IPS-11a (cell line): ENCODE data around the gene B3GNT2.
"Not testable (repeated sequence)": the region's sequence is repeated elsewhere in the genome, so short reads cannot be mapped to it uniquely, and the experiment has no call there.

Source experiments
- H3K4me3 ChIP-seq: one replicate; pipeline ENCODE4 v1.5.1; 2013; ENCODE audit warnings: low read depth, low read length, control low read depth

Gene B3GNT2

DNA sequence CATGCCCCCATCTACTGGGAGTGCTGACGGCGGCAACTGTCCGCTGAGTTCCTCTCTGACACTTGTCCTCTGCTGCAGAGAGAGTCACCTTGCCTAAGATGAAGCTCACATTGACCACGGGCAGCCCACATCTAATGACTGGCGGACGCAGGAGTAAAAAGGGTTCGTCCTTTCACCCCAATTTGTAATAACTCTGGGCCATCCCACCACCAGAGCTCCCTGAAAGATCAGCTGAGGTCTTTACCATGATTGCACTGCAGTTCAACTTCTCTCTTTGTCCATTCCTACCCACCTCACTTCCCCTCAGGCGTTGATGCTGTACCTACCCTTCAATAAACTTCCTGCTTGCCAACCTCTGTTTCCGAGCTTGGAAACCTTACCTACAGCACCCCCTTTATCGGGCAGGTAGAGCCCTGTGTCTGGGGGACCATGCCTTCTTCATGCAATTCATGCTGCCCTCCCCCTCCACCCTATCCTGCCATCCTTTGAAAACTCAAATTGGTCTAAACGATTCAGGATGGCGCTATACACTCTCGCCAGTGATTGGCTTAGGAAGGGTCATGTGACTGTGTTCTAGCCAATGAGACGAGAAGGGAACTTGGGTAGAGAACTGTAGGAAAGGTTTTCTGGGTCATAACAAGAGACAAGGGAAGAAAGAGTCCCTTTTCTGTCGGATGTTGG lies 10.3 kb upstream of the B3GNT2 start:
- H3K4me3 ChIP-seq, result no peak overlapping the region

DNA sequence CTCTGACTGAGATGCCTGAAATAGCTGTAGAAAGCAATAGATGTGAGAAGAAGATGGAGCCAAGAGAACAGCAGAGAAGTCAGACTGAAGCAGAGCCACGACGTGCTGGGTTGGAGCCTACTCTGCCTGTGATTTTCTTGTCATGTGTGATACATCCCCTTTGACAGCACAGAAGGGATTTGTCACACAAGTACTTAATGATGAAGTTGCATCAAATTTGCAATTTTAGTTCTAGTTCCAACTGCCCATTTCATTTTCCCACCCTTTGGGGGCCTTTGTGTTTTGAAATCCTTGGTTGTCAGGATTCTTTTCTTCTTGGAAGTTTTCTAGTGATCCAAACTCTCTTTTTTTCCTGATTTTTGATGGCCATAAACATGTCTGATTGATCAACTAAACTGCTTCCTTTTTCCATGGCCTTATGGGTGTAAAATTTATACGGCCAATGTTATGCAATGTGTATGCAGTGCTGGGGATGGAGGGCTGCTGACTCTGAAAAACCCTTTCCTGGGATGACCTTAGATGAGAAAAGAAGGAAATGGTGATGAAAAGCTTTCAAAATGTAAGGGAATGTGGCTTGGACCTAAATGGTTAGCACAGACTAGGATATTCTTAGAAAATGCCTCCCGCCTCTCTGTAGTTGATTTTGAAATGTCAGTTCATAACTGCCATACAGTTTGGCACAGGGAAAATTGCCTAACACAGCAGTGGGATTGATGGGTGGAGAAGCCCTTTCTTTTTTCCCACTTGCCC lies 9.6 kb upstream of the B3GNT2 start:
- no peak overlapping the region for H3K4me3 ChIP-seq

DNA sequence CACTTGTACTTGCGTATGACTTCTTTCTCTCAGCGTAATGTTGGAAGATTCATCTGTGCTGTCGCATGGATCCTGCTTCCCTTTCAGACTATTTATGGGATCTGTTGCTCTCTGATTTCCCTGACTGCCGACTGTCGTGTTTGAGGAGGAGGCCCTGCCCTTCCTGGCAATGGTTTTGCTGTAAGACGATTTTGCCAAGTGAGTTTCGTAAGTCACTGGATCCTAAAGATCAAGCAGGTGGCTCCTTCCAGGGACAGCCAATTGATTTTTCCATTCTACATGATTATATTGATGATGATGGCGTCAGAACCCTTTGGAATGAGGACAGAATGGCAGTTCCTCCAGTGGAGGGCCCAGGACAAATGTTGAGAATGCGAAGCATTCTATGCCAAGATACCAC lies 8.7 kb upstream of the B3GNT2 start:
- no peak overlapping the region for H3K4me3 ChIP-seq

DNA sequence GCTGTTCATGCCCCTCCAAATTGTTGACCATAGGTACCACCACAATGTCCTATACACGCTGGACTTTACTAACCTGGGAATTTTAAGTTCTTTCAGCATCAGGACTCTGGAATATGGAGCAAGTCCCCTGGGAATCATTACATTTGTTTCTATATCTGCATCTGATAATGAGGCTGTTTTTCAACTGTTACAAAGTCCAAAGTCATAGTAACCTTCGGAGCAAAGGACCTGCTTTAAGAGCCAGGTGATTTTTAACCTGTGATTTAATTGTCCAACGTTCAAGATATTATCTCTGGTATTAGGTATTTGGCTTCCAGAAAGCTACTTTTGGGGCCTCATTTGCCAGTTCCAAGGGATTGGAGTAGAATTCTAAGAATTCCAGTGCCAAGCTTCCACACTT lies 7.5 kb upstream of the B3GNT2 start:
- no peak overlapping the region for H3K4me3 ChIP-seq

DNA sequence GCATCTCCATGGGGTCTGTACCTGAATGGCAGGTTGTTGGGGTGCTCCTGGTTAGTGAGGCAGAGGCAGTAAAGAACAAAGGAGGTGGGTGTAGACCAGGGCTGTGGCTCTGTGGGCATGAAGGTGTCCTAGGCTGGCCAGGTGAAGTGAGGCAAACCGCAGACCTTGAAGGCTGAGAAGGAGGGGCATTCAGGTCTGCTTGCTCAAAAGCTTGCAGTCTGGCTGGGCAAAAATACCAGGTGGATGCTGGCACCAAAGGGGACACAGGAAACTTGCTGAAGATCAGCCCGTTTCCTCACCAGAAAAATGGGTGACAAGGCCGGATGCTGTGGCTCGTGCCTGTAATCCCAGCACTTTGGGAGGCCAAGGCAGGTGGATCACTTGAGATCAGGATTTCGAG lies 6.7 kb upstream of the B3GNT2 start:
- no peak overlapping the region for H3K4me3 ChIP-seq

DNA sequence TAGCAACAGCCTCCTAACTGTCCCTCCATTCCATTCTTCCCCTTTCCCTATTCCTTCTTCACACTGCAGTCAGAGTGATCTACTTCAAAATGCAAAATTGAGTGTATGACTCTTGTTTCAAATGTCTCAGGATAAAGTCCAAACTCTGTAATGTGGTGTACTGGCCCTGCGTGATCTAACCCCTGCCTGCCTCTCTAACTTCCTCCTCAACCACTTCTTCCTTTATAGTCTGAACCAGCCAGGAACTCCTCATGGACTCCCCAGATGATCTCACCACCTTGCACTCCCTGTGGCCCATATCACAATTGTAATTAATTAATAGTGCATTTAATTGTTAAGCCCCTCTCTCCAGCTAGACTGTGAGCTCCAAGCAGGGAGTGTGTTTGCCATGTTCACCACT lies 3.1 kb upstream of the B3GNT2 start:
- no peak overlapping the region for H3K4me3 ChIP-seq

DNA sequence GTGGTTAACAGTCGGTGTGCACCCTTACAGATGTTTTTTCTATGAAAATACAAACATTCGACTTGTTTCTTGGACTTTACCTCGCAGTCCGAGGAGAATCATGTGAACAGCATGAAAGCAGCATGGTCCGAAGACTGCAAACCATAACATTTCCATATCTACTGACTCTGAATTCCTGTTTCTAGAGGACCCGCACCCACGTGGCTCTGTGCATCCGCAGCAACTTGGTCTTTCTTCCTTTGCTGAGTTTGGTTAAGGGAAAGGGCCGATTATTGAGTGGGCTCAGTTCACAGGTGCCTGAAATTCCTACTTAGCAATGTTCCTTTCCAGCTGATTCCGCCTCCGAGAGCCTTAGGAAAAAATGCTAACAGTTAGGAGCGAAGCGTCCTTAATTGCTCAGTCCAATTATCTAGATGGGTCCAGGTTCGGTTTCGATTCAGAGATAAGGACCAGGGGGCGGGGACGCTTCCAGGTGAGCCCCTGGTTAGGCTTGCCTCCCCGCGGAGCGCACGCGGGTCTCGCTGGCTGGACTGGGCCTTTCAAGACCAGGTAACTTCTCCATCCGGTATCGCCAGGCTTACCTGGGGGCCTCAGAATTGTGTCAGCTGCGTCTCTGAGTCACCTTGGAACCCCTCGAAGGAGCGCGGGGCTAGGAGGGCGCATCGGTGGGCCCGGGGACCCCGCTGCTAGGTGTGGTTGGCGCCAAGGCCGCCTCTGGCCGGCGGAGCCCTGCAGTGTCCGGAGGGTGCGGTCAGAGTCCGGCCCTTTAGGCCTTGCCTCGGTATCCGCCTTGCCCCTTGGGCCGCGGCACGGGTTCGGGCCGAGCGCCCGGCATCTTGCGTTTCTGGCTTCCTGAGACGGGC lies 1.1 kb upstream of the B3GNT2 start:
- peak overlapping the region; percentile 58 for H3K4me3 ChIP-seq

DNA sequence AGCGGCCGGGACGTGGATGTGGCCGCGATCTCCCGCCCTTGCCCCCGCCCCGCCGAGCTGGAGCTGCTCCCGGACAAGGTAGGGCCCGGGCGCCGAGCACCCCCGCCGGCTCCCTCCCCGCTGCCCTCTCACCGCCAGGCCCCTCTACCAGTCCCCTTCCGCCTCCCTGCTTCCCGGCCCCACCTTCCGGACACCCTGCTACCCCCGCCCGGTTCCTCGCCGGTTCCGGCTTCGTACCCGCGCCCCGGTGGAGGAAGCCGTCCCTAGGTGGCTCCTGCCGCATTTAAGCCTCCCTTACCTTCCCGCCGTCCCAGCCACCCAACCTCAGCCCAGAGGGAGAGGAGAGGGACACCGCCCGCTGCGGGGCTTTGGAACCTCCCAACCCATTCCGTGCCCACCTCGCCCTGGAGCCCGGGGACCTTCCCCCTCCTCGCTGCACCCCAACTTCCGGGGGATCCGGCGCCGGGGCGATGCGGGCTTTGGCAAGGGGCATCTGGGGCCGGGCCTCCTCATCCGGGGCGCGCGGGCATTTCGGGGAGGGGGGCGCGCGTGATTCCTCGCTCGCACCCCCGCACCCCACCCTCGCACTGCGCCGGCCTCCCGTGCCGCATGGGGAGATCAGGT lies 475 bp downstream of the B3GNT2 start:
- peak overlapping the region; percentile 81 for H3K4me3 ChIP-seq

DNA sequence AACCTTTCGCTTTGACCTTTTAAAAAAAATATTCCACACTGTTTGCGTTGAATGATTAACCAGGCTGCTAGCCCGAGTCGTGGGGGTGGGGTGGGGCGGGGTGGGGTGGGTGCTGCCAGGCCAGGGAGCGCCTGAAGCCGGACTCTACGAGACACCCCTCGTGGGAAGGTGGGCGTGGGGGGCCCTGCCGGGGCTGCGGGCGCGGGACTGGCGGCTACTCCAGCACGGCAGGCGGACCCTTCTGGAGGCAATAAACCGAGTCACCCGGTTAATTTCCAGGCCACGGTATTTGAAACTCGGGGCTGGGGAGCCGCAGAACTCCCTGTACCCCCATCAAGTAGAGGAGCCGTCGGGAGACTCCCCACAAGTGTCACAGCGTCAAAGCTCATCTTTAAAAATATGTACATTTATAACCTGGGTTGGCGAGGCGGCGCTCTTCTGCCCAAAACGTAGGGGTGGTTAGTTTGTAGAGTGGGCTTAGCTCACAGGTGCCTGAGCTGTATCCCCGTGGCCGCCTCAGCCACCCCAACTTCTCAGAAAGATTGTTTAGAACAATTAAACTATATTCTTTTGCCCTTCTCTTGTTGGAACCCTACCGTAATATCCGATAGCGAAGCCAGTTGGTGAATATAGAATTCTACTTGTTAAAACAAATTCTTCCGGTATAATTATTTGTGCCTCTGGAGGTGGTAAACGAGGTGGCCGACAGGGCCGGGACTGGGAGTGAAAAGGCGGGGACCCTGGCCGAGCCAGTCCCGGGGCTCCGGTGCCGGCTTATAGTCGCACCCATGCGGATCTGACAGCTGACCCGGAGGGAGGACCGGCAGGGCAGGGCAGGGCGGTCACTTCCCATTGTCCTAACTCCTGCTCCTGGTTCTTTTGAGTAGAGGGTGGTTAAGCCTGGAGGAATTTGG lies 1.4 kb downstream of the B3GNT2 start:
- peak overlapping the region; percentile 81 for H3K4me3 ChIP-seq

DNA sequence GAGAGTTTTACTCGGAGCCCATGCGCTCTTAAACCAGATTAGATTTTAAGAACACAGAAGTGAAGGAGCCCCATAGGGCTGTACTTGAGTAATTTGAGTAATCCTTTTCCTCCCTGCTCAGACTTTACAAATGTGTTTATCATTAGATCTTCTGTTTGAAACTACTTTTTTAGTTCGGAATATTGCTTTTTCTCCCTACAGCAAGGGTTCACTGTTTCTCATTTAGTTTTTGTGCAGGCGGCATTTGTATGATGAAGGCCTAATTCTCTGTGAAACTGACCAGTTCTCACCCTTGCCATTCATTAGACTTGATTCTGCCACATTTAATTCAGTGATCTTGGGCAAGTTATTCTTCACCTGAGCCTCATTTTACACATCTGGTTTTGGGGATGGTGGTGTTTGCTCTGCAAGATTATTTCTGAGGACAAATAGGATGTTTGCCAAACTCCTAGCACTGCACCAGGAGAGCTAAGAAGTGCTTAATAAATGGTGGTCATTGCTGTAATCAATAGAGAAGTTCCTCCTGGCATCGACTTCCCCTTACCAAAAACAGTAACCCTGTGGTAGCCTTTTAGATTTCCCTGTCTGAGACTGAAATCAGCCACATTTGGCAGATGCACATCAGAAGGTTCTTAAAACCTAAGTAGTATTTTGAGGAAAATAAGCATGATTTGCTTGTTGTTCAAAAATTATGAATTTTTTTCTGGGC lies 2.2 kb downstream of the B3GNT2 start:
- H3K4me3 ChIP-seq, result peak overlapping the region; percentile 78

DNA sequence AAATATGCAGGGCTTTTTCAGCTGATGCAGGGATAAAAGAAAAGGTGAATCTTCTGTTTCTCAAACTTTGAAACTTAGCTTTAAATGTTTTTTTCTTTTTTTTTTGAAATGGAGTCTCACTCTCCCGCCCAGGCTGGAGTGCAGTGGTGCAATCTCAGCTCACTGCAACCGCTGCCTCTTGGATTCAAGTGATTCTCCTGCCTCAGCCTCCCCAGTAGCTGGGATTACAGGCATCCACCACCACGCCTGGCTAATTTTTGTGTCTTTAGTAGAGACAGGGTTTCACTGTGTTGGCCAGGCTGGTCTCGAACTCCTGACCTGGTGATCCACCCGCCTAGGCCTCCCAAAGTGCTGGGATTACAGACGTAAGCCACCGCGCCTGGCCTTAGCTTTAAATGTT lies 2.9 kb downstream of the B3GNT2 start:
- not testable (repeated sequence) for H3K4me3 ChIP-seq

DNA sequence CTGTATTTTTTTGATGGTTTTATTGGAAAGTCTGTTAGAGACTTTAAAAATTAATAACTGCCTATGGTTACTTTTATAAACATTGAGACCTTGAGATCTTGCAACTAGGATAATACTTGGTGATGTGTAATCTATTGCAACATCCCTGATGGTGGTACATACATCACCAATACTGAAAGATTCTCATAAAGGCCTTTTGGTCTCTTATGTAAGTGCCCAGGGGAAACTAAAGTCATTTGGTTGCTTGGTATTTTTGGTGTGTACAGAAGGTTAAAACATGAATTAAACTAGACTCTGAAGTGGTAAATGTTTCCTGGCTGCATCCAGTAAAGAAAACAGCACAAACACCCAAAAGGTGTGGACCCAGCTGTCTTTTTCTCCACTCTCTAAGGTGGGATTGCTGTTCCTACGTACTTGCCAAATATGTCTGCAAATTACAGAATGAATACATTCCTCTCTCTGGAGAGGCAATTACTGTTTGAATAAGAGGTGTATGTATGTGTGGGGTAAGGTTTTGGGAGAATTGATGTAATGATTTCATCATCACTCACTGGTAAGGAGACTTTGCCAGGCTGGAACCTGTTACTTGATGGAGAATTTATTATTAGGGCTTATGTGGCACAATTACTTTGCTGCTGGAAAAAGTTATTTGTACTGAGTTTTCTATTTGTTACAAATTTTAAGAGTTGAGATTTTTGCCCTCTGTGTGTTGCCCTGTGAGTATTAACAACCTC lies 3.6 kb downstream of the B3GNT2 start:
- no peak overlapping the region for H3K4me3 ChIP-seq

DNA sequence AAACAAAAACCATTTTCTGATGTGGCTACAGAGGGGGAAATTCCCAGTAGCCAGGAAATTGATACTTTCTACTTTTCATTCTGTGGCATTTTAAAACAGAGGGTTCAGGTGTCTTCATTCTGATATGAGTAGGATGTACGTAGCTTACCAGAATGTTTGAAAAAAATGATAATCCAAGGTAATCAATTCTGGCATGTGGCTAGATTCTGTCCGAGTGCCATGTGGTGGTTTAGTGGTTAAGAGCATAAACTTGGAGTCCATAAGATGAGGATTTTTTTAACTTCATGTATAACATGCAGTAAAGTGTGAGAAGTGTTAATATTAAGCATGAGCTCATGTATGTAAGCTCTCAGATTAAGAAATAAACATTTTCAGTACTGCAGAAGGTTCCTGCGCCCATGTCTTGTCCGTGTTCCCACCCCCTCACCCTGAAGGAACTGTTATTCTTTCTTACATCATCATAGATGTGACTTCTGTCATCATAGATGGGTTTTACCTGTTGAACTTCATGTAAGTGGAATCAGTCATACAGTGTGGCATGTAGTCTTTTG lies 4.5 kb downstream of the B3GNT2 start:
- H3K4me3 ChIP-seq, result no peak overlapping the region

DNA sequence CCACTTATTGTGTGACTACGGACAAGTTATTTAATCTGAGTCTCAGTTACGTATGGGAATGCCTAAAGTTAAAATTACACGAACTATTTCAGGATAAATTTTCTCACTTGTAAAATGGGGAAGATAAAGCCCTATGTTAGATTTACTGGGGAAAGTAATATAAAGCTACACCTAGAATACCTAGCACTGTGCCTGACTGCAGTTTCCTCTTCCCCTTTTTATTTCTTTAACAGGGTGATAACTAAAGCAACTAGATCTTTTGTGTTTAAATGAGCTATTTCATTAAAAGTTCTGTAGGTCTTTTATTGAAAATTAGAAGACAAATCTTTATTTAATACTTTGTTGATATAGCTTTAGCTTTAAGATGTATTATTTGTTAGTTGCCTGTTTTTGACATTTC lies 5.0 kb downstream of the B3GNT2 start:
- no peak overlapping the region for H3K4me3 ChIP-seq

DNA sequence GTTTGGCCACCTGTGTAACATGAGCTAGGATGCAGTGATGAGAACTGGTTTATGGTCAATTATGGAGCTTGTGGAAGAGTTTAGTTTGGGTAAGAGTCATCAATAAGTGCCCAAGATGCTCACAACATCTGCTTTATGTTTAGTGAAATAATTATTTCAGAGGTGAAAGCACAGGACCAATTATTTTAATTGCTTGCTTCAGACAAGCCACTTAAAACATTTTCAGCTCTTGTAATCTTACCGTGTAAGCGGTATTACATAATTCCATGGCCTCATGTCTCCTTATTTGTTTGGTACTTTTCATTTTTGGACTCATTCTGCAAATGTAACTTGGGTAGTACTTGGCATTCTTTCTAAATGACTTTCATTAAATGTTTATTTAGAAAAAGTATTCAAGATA lies 5.4 kb downstream of the B3GNT2 start:
- H3K4me3 ChIP-seq, result no peak overlapping the region

DNA sequence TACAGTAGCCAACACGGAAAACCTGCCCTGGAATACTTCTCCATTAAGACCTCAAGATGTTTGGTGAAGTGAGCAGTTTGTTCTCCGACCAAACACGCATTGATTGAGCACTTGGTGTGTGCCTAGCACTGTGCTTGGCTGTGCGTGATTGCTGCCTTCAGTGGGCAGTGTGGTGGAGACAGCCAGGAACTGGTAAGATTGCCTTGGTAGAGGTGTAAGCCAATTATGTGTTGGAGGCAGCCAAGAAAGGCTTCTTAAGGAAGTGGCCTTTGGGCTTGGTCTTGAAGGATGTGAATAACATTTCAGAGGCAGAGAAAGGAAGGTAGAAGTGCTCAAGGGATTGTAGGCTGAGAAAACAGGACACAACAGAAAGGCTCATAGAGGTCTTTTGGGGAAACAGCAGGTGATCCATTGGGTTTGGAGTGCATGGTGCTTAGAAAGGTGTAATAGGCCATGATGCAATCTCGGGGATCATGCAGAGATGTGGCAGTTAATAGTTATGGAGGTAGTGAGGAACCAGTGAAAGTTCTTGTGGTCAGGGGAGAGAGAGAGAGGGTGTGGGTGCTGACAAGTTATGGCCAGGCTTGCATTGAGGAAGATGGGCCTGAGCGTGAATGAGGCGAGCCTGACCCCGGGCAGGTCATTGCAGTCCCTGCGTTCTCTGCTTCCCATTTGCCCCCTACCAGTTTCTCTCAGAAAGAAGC lies 6.3 kb downstream of the B3GNT2 start:
- no peak overlapping the region for H3K4me3 ChIP-seq

DNA sequence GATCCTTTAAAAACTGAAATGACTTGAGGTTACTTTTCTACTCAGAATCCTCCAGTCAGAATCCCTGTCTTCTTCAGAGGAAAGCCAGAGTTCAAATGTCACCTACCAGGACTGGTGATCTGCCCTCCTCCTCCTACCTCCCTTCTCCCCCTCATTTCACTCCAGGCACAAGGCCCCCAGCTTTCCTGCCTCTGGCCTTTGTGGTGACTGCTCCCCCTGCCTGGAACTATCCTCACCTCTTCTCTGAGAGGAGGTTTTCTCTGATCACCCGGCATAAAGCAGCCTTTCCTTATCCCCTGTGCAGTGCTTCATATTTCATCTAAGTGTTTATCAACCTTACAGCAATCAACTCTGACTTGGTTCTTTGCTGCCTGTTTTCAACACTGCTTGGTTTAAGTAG lies 6.8 kb downstream of the B3GNT2 start:
- H3K4me3 ChIP-seq, result no peak overlapping the region

DNA sequence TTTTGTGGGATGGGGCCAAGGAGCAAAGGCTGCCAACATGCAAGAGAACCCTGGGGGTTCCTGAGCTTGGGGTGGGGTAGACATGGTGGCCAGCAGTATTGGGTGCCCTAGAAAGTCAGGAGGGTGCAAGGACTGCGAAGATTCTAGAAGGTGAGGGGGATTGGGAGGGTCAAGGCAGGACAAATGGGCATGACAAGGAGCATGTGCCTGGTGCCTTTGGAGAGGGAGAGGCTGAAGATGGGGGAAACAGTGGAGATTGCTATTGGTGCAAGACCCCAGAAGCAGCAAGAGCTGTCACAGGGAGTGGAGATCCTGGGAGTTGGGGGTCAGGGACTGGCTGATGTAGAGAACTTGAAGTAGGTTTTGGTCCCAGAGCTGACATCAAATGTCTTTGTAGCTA lies 7.5 kb downstream of the B3GNT2 start:
- no peak overlapping the region for H3K4me3 ChIP-seq
